ENCODE data around the gene SEMA5B.
A peak's percentile ranks its signal among the peaks of the same experiment; 100 is the strongest.

Gene SEMA5B

DNA sequence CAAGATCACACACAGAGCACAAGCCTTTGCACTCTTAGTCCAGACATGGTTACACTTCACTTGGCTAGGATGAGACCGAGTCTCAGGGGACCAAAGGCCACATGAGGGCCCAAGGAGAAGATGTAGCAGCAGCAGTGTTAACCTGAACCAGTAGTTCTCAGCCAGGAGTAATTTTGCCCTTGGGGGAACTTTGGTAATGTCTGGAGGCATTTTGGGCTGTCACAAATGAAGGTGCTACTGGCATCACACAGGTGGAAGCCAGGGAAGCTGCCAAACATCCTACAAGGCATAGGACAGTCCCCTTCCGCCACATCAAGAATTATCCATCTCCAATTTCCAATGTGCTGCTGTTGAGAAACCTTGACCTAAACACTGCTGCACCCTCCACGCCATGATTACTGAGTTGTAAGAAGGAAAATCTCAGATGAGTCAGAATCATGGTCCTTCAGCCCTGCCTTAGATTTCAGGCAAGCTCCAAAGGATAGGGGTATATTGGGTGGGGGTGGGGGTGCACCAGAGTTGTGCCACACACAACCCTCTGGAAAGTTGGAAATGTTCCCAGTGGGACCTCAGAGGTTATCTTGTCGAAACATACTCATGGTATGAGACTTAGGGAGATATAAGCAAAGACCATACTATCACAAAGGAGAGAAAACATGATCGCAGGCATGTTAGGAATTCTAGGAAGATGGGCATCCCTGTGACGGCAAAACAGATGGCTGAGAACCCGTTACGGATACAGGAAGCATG lies 36.2 kb downstream of the SEMA5B start:
- DNase-seq: no peak

DNA sequence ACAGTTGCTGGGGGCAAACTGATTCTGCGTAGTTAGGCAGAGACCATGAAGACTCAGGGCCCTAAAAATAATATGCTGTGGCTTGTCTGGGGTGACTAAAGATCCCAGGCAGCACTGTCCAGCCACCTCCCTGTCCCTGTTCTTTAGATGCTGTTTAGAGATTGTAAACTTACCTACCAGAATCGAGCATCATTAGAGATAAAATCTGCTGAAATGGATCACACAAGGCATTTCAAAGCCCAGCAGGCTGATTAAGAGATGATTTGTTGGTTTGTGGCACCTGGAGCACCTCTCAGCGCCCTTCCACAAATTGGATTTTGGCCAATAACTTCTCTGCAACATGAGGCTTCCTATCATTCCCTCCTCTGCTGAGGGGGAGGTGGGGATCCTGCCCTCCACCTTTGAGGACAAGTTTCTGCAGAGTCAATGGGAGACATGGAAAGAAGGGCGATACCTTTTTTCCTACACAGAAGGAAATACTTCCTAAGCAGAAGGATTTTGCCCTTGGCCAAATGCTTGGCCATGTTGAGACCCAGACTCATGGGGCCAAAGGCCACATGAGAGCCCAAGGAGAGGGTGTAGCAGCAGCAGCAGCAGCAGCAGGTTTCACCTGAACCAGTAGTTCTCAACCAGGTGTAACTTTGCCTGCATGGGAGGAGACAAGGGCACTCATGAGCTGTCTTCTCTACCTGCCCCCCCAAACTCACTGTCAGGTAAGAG lies 37.5 kb downstream of the SEMA5B start:
- peak; percentile 36 for DNase-seq

DNA sequence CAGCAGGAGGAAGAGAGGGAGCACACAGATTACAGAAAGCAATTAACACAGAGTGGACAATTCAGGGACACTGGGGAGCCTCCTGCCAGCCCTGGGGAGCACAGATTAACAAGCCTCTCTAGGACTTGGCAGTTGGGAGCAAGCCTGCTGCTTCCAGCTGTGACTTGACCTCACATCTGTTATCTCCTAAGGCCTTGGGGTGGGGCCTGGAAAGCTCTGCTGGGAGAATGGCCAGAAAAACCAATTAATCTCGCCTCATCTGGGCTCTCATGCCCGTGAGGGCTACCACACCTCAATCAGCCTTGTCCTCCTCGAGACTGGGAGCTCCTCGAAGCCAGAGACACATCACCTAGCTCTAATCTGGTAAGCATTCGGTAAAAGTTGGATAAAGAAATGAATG lies 39.1 kb downstream of the SEMA5B start:
- peak; percentile 40 for DNase-seq

DNA sequence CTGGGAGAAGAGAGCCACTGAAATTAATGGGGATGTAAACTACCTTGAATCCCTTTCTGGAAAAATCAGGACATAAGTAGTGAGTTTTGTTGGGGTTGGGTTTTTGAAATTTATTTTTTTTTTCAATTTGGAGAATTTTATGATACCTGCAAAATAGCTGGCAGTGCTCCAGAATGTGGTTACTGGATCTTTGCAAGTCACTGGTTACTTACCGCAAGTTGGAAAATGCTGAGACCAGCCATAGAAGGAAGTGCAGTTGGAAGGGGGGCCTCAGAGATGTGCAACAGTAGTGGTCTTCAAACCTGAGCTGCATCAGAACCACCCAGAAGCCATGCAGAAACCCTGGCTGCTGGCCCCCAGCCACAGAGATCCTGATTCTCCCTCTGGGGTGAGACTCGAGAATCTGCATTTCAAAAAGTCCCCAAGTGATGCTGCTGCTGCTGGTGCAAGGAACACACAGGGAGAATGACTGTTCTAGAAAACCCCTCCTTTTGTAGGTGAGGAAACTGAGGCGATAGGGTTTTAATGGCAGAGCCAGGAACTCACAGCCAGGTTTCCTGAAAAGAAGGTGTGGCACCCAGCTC lies 39.7 kb downstream of the SEMA5B start:
- no peak for DNase-seq

DNA sequence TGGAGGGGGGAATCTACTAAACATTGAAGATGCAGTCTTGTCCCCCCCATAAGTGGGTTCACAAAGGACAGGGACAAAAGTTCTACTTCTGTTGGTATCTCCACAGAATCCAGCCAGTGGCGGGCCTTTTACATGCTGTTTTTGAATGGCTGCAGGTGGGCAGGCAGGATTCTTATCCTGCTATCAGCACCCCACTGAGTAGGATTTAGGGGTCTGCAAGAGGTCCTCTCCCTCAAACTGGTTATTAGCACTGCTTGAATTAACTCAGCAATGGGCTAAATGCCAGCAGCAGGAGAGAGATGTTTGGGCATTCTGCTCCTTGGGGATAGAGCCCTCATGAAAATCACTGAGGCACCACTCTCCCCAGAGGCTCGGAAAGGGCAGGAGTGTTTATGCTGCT lies 40.3 kb downstream of the SEMA5B start:
- no peak for DNase-seq

DNA sequence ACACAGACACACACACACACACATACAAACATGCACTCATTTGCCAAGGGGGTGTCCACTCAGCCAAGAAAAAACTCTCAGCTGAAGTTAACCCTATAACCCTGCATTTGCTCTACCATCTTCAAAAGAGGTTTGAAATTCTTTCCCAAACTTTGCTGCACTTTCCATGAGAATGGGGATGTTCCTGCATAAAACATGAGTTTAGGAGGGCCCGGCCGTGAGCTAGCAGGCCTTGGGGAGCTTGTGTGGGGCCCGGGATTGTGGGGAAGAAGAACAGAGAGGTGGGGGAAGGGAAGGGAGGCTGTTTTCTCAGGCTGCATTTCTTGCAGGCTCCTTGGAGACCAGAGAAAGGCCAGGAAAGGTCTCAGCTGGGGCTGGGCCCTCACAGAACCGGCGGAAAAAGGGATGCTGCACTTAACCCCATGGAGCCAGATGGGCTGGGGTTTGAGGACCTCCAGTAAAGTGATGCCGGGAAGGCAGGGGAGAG lies 40.8 kb downstream of the SEMA5B start:
- DNase-seq: no peak

DNA sequence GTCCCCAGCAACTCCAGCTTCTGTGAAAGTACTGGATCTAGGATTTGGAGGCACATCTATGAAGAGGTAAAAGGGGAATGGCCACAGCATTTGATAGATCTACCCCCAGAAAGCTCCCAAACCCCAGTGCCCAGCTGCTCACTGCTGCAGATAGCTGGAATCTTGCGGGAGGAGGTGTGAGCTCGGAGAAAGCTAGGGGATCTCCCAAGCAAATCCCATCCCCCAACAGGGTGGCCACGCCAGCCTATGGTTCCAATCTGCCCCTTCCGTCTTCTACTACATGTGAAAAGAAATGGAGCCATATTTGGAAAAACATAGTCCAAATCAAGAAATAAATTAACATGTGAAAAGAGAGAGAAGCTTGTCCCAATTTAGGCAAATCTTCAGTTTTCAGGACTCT lies 42.0 kb downstream of the SEMA5B start:
- DNase-seq: no peak

DNA sequence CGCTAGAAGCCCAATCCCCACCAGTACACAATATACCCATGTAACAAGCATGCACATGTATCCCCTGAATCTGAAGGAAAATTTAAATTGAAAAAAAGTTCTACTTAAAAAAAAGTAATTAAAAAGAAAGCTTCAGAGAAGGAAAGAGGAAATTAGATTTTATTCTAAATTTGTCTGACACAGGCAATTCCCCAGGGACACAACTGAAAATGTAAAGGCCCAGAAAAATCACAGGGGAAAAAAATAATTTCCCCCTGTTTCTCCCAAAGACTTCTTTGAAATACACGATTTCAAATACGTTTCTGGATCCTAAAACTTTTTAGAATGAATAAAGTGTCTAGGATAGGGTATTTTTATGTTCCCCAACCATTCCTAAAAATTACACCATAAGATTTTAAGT lies 42.9 kb downstream of the SEMA5B start:
- no peak for DNase-seq

DNA sequence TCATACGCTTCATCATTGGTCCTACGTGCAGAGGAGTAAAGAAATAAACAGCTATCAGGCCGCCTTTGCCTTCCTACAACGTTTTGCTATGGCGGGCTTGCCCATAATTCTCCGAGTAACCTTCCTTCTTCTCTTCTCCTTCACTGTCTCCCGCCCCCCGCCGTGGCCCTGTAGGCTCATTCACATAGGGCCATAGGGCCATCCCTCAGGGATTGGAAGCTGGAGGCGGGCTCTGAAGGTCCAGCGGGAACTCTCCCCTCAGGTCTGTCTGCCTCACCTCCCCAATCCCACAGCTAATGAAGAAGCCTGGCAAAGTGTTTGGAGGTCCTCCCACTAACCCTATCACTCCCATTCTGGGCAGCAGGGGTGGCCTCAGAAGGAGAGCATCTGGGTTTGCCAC lies 43.6 kb downstream of the SEMA5B start:
- no peak for DNase-seq

DNA sequence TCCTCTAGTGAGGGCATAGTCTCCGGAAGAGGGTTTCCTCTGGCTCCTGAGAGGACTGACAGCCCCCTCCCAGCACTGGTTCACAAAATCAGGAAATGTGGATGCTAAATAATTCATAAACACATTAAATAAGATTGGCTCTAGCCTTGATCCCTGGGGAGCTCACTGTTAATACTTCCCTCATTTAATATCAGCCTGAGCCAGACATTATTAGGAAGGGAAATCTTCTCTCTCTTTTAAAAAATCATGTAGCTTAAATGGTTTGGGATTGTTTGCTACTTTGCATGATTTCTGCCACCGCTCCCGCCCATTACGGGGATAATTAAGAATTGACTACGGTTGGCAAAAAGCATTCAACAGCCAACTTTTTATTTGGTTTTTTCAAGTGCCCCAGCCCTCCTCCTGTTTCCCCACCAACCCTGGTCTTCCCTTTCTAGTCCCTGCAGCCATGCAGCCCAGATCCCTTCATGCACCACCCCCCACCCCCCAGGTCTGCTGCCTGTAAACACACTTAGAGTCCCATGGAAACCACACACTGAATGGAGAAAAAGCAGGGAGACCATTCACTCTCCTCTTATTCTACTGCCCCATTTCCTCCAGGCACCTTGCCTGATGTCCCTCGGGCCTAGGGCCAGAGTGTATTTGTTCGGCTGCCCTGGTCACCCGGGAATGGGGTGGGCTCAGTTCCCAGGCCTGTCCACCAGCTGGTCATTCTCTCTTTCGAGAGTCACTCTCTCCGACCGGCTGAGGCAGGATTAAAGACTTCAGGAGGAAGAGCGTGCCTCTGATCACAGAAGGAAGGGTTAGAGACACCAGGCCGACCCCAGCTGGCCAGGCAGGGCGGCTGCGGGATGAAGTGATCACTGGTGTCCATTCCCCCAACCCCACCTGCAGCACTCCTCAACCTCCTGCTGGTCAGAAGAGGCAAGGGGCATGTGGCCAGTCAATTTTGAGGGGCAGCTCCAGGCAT lies 45.1 kb downstream of the SEMA5B start:
- peak; percentile 75 for DNase-seq

DNA sequence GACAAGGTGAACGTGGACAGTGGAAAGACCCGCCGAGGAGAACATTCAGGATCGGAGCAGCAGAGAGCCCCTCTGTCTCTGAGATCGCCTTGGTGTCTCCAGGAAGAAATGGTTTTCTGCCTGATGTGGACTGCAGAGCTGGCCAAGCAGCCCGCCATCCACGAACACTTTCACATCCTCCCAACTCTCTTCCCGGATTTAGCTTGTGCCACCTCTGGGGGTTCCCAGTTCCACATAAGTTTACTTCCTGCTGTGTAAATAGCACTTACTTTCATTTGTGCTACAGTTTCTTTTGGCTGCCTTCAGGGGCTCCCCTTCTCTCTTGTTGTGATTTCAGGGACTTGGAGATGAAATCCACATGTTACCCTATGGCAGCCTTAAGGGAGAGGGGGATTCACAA lies 48.4 kb downstream of the SEMA5B start:
- DNase-seq: no peak

DNA sequence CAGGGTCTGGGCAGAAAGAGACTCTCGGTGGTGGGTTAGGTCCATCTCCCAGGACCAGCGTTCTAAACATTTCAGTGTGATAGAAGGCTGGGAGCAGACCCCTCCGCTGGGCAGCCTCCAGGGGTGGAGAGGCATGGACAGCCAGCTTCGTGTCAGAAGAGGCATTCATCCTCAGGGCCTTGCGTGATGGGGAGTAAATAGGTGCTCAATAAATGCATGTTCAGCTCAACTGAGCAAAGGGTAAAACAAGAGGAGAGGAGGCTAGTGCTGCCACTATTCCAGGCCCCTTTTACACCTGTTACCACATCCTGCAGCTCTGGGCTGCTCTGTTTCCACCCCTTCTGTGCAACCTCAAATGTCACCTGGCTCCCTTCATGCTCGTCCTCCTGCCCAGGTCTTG lies 49.0 kb downstream of the SEMA5B start:
- DNase-seq: no peak

DNA sequence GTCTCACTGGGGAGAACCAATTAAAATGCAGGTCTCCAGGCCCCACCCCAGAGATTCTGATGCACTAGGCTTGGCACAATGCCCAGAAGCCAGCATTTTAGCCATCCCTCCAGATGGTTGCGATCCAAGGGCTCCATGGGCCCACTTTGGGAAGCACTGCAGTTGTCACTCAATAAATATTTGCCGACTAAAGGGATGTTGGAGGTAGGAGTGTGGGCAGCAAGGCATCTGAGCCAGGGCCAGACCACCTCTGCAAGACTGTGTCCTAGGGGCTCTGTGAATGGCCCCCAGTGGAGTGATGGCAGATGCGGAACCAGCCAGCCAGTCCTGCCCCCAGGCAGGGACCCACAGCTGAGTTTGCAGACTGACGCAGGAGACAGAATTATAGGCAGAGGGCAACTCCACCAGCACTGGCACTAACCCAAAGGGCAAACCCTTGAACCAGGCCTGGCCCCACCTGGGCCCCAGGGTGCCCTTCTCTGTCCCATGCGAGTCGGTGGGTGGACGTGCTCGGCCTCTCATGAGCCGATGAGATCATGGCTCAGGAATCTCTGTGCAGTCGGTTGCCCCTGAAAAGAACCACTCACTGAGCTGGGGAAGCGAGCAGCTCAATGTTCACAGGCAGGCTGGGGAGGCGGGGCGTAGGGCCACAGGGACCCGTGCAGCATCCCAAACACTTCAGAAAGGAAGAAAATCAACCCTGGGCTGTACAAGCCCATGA lies 49.7 kb downstream of the SEMA5B start:
- DNase-seq: peak; percentile 28

DNA sequence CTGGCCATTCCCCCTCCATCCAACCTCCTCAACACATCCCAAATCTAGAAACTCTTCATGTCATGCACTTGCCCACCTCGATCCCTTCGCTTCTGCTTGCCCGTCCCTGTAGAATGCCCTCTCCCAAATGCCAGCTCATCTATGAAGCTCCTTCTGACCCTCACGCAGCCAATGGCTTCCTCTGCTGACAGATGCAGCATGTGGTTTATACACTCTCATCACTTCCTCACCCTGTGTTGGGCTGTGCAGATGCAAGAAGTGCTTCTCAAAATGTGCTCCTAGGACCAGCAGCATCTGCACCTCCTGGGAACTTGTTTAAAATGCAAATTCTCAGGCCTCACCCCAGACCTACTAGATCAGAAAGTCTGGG lies 51.7 kb downstream of the SEMA5B start:
- DNase-seq: no peak

DNA sequence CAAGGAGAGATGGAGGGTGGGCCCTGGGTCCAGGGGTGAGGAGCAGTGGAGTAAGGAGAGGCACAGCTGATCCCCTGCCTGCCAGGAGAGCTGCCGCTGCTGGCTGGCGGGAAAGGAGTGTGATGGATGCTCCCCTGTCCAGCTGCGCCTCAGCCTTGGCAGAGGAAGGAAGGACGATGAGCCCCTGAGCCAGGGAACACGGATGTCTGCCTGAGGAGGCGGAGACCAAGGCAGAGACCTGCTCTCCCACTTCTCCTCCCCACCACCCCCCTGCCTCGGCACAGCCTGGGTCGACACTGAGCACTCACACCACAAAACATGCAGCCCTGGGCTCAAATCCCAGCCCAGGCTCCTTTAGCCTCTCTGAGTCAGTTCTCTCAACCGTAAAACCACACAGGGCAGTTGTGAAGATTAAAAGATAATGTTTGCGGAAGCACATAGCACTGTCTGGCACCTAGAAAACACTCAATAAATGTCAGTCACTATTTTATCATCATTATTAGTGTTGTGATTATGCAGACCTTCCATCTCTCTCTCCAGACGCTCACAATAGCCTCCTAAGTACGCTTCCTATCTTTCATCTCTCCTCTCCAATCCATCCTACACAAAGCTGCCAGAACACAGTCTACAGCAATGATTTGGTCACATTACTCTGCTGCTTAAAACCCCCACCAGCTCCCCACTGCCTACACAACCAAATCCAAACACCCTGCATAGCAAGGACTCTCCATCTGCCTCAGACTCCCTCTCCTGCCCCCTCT lies 52.2 kb downstream of the SEMA5B start:
- peak; percentile 24 for DNase-seq

DNA sequence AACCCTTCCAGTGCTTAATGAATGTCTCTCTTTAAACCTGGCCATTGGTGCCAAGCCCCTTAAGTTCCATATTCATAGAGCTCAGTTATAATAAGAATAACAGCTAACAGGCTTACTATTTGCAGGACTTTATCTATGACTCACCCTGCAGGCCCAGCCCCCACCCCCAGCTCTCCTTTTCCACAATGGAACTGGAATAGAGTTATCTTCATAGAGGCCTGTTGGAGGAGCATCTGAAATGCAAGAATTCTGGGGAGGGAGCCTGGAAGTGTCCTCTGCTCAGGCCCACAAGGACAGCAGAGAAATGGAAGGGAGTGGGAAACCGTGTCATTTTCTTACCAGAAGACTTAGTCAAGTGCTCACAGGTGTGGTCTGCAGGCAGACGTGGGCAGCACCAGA lies 52.8 kb downstream of the SEMA5B start:
- no peak for DNase-seq

DNA sequence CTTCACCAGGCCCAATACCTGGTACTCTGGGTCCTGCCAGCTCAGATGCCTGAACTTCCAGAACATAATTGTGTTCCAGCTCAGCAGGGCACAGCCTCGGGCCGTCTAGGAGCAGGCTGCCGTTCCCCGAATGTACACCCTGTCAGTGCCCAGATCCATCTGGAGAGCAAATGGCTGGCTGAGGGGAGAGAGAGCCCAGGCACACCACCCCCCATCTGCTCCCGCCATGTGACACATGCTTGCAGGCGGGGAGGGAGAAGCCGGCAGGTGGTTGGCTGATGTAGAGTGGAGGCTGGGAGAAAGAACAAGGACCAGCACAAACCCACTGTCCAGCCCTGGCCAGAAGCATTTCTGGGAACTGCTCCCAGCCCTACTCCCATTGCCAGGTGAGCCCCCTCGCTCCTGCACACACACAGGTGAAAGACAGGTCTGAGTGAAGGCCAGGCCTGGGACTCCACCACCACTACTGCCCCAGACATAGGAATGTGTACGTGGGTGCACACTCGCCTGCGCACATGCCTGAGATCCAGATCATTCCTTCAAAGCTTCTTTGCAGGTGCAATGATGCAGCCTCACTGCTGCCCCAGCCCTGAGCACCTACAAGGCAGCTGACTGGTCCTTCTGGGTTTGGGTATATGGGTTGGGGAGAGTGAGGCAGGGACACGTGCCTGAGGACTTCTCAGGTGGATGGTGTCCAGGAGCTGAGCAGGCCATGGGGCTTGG lies 53.5 kb downstream of the SEMA5B start:
- DNase-seq: no peak

DNA sequence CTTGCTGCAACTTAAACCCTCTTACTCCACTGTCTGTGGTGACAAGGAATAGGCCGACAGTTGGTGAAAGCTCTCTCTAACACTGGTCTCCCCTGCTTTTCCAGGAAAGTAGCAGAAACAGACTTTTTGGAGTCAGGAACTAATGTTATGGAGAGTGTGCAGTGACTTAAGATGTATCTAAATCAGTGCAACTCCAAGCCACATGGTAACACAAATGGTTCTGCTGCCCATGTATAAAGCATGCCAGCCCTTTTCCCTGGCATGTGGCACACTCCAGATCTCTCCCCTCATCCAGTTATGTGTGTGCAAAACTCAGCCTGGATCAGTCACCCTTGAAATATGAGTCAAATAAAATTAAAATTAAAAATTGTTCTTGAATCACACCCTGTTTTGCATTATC lies 55.4 kb downstream of the SEMA5B start:
- DNase-seq: no peak

DNA sequence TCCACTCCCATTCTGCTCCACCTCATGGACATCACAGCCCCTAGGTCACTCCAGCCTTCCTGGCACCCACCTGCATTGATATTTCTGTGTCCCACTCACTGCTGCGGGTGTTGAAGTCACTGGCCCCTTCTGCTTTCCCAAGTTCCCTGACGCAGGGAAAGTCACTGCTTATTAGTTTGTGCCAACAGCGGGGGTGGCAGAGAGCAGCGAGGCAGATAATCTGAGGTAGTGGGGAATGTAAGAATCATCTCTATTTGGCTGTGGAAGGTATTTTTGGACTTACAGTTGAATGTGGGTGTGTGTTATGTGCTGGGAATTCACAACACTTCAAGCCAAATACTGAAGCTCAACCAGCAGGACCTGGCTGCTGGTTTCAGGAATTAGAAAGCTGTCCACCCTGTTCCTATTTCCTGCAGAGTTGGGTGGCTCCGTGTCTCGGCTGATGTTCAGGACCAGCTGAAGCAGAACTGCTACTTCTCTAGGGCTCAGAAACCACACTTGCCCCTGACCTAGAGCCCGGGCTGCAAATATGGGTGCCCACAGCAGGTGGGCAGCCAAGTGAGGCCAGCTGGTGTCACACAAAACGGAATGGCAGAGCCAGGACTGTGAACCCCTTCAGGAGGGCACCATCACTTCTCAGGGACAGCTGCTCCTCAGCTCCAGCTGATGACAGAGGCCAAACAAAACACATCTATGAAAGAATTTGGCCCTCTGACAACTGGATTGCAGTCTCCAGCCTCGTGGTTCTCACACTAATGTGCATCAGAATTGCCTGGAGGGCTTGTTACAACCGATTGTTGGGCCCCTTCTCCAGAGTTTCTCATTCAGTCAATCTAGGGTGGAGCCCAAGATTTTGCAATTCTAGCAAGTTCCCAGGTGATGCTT lies 57.7 kb downstream of the SEMA5B start:
- peak; percentile 52 for DNase-seq

DNA sequence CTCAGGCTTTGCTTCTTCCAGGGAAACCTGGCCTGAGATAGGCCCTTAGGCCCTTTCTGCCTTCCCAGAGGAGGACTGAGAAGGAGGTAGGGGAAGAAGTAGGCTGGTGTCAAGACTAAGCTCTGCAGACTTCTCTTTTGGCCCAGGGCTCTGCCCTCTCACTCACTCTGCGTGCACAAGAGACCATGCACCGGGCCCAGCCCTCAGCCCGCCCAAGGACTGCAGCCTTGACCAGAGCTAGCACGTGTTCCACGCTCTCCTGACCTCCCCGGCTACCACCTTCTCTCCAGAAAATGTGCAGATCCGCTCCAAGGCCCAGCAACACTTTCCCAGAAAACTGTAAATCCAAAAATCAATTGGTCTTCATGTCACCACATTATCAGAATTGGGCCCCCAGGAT lies 59.8 kb downstream of the SEMA5B start:
- DNase-seq: no peak

Data from NCI-H1092 treated with DMSO at 0.1 percent for 48 hours (cell line).